ENCODE results near the gene SNX27. TPM values are rescaled to one million over a fixed set of nuclear protein-coding genes. Genes with fewer than 3 reads are reported as not detected.
A peak's percentile ranks its signal among the peaks of the same experiment; 100 is the strongest.

The SNX27 gene
- total RNA-seq, 2 donors from 2014 or later: 41.2 to 47.3 TPM

DNA sequence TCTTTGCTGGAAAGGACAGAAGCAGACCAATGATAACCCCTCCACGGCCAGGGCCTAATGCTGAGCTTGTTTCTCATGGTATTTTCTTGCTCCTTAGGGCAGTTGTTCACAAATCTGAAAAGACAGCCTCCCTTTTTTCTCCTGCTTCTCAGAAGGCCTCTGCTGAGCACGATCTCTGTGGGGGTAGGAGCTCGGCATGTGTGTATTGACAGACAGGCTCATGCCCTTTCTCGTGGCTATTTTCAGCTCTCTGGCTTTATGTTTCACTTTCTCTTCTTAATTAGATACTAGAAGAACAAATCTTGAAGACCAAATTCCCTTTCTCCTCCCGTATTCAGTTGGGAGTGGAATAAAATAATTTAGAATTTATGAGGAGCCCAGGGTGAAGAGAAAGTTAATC lies 108.7 kb downstream of the SNX27 start:
- TF ChIP-seq, protein P1, sequence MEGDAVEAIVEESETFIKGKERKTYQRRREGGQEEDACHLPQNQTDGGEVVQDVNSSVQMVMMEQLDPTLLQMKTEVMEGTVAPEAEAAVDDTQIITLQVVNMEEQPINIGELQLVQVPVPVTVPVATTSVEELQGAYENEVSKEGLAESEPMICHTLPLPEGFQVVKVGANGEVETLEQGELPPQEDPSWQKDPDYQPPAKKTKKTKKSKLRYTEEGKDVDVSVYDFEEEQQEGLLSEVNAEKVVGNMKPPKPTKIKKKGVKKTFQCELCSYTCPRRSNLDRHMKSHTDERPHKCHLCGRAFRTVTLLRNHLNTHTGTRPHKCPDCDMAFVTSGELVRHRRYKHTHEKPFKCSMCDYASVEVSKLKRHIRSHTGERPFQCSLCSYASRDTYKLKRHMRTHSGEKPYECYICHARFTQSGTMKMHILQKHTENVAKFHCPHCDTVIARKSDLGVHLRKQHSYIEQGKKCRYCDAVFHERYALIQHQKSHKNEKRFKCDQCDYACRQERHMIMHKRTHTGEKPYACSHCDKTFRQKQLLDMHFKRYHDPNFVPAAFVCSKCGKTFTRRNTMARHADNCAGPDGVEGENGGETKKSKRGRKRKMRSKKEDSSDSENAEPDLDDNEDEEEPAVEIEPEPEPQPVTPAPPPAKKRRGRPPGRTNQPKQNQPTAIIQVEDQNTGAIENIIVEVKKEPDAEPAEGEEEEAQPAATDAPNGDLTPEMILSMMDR (conservative IDR thresholded peaks at IDR 0.05): no peak
- Mint-ChIP-seq H3K4me1 (peaks cover 15% of the 10 kb centered on the region), H3K36me3 (ENCODE audit: low read depth) (no peaks in the 10 kb centered on the region), H3K9me3 (no peaks in the 10 kb centered on the region), H3K27ac (no peak overlapping the region), H3K4me3 (no peak overlapping the region), H3K27me3 (ENCODE audit: insufficient read depth) (peaks cover 76% of the 10 kb centered on the region)
- Histone ChIP-seq H3K9me3 (ENCODE audit: control insufficient read depth, low read length) (no peaks in the 10 kb centered on the region), H3K27me3 (ENCODE audit: control insufficient read depth, insufficient read depth, low read length, poor library complexity, severe bottlenecking) (peaks cover 71% of the 10 kb centered on the region), H3K9ac (ENCODE audit: extremely low read depth, low read length, poor library complexity, severe bottlenecking) (no peak overlapping the region), H3K4me1 (ENCODE audit: control insufficient read depth, insufficient read depth, low read length) (peaks cover 4% of the 10 kb centered on the region), H3K27ac (ENCODE audit: low read depth, low read length) (no peak overlapping the region), H3K4me3 (ENCODE audit: low read length) (no peak overlapping the region), H3K36me3 (ENCODE audit: control insufficient read depth, insufficient read depth, low read length) (no peaks in the 10 kb centered on the region)
- WGBS, 2 experiments (ENCODE audit: insufficient coverage in 1 of 2, insufficient read length in 1 of 2): 50 to 73% methylated on average over 2 to 5 of the region's 5 CpGs
- peak; percentile 34 for DNase-seq

- Histone ChIP-seq H3K9ac (ENCODE audit: extremely low read depth, low read length, poor library complexity, severe bottlenecking) (no peak within 1 kb of the TSS), H3K4me1 (ENCODE audit: control insufficient read depth, insufficient read depth, low read length) (peaks cover 4% of the 10 kb centered on the region), H3K4me3 (ENCODE audit: low read length) (peak within 1 kb of the TSS; percentile 73), H3K27ac (ENCODE audit: low read depth, low read length) (no peak within 1 kb of the TSS), H3K36me3 (ENCODE audit: control insufficient read depth, insufficient read depth, low read length) (no peaks in the 10 kb centered on the region), H3K9me3 (ENCODE audit: control insufficient read depth, low read length) (no peaks in the 10 kb centered on the region), H3K27me3 (ENCODE audit: control insufficient read depth, insufficient read depth, low read length, poor library complexity, severe bottlenecking) (peaks cover 76% of the 10 kb centered on the region)
- TF ChIP-seq, protein P1 (conservative IDR thresholded peaks at IDR 0.05): no peak
- peak within 1 kb of the TSS; percentile 50 for H3K4me3 Mint-ChIP-seq
- no peaks in the 10 kb centered on the region for H3K36me3 Mint-ChIP-seq (ENCODE audit: low read depth)
- DNase-seq: peak; percentile 86
- 14 to 23% methylated on average over 22 to 44 of the region's 44 CpGs for WGBS, 2 experiments (ENCODE audit: insufficient coverage in 1 of 2, insufficient read length in 1 of 2)
- peaks cover 13% of the 10 kb centered on the region for H3K4me1 Mint-ChIP-seq
- H3K9me3 Mint-ChIP-seq: no peaks in the 10 kb centered on the region
- H3K27ac Mint-ChIP-seq: no peak within 1 kb of the TSS
- peaks cover 80% of the 10 kb centered on the region for H3K27me3 Mint-ChIP-seq (ENCODE audit: insufficient read depth)
Observed at GRCh38 chr1:151720974-151721787, 109.3 kb downstream of the SNX27 start, which contains the start of gene RIIAD1. Gene RIIAD1, plus strand, starts transcription at chr1:151721522. Its CDS starts 15 bp downstream, at chr1:151721537.

DNA sequence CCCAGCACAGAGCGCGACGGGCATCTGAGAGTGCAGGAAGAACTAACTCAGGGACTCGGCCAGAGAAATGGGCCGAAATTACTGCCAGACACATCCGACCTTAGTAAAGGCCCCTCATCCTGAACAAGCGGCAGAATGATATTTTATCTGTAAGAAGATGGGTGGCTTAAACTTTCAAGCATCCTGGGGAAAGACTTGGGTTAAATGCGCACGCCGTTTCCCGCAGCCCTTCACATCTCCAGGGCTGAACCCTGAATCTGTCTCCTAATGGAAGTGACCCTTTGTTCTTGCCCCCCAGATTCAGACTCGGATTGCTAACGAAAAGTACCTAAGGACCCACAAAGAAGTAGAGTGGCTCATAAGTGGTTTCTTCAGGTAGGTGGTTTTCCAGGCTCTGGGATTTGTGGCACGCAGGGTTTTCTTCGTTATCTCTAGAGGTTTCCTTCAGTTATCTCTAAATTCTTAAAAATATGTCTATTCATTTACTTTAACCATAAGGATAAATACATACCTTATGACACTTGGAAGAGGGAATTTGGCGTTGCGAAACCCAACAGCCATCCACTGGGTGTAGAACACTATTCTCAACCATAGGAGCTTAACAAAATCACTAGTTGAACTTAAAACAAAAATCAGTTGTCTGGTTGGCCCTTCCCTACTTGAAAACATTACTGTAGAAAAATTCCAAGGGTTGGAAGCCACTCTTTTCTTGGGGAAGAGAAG lies 110.1 kb downstream of the SNX27 start:
- H3K9ac ChIP-seq (ENCODE audit: extremely low read depth, low read length, poor library complexity, severe bottlenecking): no peak overlapping the region
- peaks cover 76% of the 10 kb centered on the region for H3K27me3 ChIP-seq (ENCODE audit: control insufficient read depth, insufficient read depth, low read length, poor library complexity, severe bottlenecking)
- Mint-ChIP-seq H3K27me3 (ENCODE audit: insufficient read depth) (peaks cover 82% of the 10 kb centered on the region), H3K9me3 (no peaks in the 10 kb centered on the region), H3K27ac (no peak overlapping the region), H3K36me3 (ENCODE audit: low read depth) (no peaks in the 10 kb centered on the region), H3K4me3 (peak overlapping the region; percentile 50), H3K4me1 (peaks cover 10% of the 10 kb centered on the region)
- H3K4me3 ChIP-seq (ENCODE audit: low read length): peak overlapping the region; percentile 73
- DNase-seq: no peak
- no peaks in the 10 kb centered on the region for H3K36me3 ChIP-seq (ENCODE audit: control insufficient read depth, insufficient read depth, low read length)
- peaks cover 4% of the 10 kb centered on the region for H3K4me1 ChIP-seq (ENCODE audit: control insufficient read depth, insufficient read depth, low read length)
- no peaks in the 10 kb centered on the region for H3K9me3 ChIP-seq (ENCODE audit: control insufficient read depth, low read length)
- TF ChIP-seq, protein P1 (conservative IDR thresholded peaks at IDR 0.05): no peak
- 28 to 34% methylated on average over 15 to 17 of the region's 17 CpGs for WGBS, 2 experiments (ENCODE audit: insufficient coverage in 1 of 2, insufficient read length in 1 of 2)
- no peak overlapping the region for H3K27ac ChIP-seq (ENCODE audit: low read depth, low read length)
